Ascending aorta (tissue), 2 donors: ENCODE data around the gene CD207. TPM values are rescaled to one million over a fixed set of nuclear protein-coding genes. Genes with fewer than 3 reads are reported as not detected.
A peak's percentile ranks its signal among the peaks of the same experiment; 100 is the strongest.
"Not testable (repeated sequence)": the region's sequence is repeated elsewhere in the genome, so short reads cannot be mapped to it uniquely, and the experiment has no call there.

Experiments
- DNase-seq, 2 donors: peaks; one replicate each; pipeline ENCODE4 v3.0.0-alpha.2; 2019; ENCODE audit warnings: low spot score in 2 of 2
- H3K27ac ChIP-seq, 2 donors: fragments of 200-600 bp; sonication (generic); one replicate each; pipeline ENCODE4 v1.5.1; 2016 to 2017; ENCODE audit warnings: mild to moderate bottlenecking in 1 of 2
- H3K27me3 ChIP-seq: fragments of 200-600 bp; sonication (generic); one replicate; pipeline ENCODE4 v1.5.1; 2017
- H3K36me3 ChIP-seq, 2 donors: fragments of 200-600 bp; sonication (generic); one replicate each; pipeline ENCODE4 v1.5.1; 2016
- H3K4me1 ChIP-seq, 2 donors: fragments of 200-600 bp; sonication (generic); one replicate each; pipeline ENCODE4 v1.5.1; 2016 to 2017; ENCODE audit warnings: mild to moderate bottlenecking in 1 of 2
- H3K4me3 ChIP-seq, 2 donors: fragments of 200-600 bp; sonication (generic); one replicate each; pipeline ENCODE4 v1.5.1; 2016 to 2017; ENCODE audit warnings: mild to moderate bottlenecking in 1 of 2
- H3K9me3 ChIP-seq, 2 donors: fragments of 200-600 bp; sonication (generic); one replicate each; pipeline ENCODE4 v1.5.1; 2016
- intact Hi-C: fragments of 100-400 bp; cut with DNase I; formaldehyde crosslinking; loops from one replicate; pipeline ENCODE4 v1.15.1; 2023
- total RNA-seq: library from RNA; depleted of rRNA; stranded (reverse); fragments of >200 nt; gene quantifications from one replicate; pipeline ENCODE4 v1.1.0, GENCODE V29; 2016
- TF ChIP-seq, protein P1 (sequence below), 3 experiments: fragments of 200-600 bp in 2 of 3; fragments of 450-650 bp in 1 of 3; sonication (generic) in 2 of 3; IDR thresholded peaks; one replicate each; pipeline ENCODE4 v1.5.1; 2016 to 2019; ENCODE audit warnings: antibody characterized with exemption in 3 of 3, mild to moderate bottlenecking in 1 of 3, moderate library complexity in 1 of 3

CD207 gene
- not detected for total RNA-seq

DNA sequence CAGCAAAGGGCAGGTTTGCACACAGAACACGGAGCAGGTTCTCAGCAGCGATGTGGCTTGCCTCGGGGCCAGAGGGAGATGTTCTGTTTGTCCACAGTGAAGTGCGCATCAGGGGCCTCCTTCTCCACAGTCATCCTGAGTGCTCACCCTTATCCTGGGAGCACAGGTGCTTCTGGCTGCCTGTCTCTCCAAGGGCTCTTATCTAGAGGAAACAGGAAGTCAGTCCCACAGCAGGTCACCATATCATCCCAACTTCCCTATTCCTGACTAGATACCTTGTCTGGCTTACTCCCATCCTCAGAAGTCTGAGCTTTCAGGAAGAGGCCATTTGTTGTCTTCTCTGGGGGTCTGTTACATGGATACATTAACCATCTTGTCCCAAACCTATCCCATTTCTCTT lies at the start of gene CD207:
Gene CD207 (minus strand): TSS at position 174 of the 400 bp plus-strand sequence. CDS start 40 bp downstream, at position 134.
- Histone ChIP-seq H3K4me3 (no peak within 1 kb of the TSS), H3K9me3 (no peaks in the 10 kb centered on the region), H3K27me3 (no peaks in the 10 kb centered on the region), H3K4me1 (no peaks in the 10 kb centered on the region), H3K27ac (no peak within 1 kb of the TSS), H3K36me3 (no peaks in the 10 kb centered on the region)
- DNase-seq: no peak
- TF ChIP-seq, protein P1, sequence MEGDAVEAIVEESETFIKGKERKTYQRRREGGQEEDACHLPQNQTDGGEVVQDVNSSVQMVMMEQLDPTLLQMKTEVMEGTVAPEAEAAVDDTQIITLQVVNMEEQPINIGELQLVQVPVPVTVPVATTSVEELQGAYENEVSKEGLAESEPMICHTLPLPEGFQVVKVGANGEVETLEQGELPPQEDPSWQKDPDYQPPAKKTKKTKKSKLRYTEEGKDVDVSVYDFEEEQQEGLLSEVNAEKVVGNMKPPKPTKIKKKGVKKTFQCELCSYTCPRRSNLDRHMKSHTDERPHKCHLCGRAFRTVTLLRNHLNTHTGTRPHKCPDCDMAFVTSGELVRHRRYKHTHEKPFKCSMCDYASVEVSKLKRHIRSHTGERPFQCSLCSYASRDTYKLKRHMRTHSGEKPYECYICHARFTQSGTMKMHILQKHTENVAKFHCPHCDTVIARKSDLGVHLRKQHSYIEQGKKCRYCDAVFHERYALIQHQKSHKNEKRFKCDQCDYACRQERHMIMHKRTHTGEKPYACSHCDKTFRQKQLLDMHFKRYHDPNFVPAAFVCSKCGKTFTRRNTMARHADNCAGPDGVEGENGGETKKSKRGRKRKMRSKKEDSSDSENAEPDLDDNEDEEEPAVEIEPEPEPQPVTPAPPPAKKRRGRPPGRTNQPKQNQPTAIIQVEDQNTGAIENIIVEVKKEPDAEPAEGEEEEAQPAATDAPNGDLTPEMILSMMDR (IDR thresholded peaks at IDR 0.05): no peak
- intact Hi-C loops: no loop called here

DNA sequence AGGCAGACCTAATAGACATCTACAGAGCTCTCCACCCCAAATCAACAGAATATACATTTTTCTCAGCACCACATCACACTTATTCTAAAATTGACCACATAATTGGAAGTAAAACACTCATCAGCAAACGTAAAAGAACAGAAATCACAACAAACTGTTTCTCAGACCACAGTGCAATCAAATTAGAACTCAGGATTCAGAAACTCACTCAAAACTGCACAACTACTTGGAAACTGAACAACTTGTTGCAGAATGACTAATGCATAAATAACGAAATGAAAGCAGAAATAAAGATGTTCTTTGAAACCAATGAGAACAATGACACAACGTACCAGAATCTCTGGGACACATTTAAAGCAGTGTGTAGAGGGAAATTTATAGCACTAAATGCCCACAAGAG lies 42.9 kb upstream of the CD207 start:
- H3K36me3 ChIP-seq, H3K4me3 ChIP-seq, intact Hi-C loops, DNase-seq, H3K27ac ChIP-seq, H3K4me1 ChIP-seq, H3K27me3 ChIP-seq, H3K9me3 ChIP-seq: not testable (repeated sequence)

DNA sequence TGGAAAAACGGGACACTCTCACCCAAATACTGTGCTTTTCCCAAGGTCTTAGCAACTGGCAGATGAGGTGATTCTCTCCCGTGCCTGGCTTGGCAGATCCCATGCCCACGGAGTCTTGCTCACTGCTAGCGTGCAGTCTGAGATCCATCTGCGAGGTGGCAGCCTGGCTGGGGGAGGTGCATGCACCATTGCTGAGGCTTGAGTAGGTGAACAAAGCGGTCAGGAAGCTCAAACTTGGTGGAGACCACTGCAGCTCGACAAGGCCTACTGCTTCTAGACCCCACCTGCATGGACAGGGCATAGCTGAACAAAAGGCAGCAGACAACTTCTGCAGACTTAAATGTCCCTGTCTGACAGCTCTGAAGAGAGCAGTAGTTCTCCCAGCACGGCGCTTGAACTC lies 40.5 kb upstream of the CD207 start:
- intact Hi-C loops, H3K9me3 ChIP-seq, H3K27ac ChIP-seq, H3K4me1 ChIP-seq, DNase-seq, H3K36me3 ChIP-seq, H3K27me3 ChIP-seq, H3K4me3 ChIP-seq: not testable (repeated sequence)

DNA sequence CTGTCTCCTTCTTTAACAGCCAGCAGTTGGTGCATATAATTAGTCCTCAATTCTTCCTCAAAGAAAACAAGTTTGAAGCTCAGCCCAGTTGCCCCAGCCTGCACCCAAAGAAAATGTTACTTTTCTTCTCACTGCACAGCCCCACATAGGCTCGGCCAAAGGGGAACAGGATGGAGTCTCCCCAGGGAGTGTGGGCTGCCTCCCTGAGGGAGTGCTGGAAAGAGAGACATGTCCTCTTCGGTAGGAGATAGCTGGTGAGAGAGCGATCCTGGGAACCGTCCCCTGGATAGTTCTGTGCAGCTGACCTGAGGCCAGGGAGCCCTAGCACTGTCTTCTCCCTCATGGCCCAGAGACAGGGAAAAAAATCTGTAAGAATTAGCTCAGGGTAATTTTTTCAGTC lies 37.9 kb upstream of the CD207 start:
- Histone ChIP-seq H3K27ac (no peak overlapping the region), H3K9me3 (no peaks in the 10 kb centered on the region), H3K36me3 (no peaks in the 10 kb centered on the region), H3K27me3 (no peaks in the 10 kb centered on the region), H3K4me3 (no peak overlapping the region), H3K4me1 (peaks cover 0 to 2% of the 10 kb centered on the region in 2 donors)
- intact Hi-C loops: loop anchor here (5.0 kb wide), 1 partner anchor 129 kb away; no protein-coding TSS in a partner anchor
- TF ChIP-seq, protein P1 (IDR thresholded peaks at IDR 0.05): no peak
- no peak for DNase-seq

DNA sequence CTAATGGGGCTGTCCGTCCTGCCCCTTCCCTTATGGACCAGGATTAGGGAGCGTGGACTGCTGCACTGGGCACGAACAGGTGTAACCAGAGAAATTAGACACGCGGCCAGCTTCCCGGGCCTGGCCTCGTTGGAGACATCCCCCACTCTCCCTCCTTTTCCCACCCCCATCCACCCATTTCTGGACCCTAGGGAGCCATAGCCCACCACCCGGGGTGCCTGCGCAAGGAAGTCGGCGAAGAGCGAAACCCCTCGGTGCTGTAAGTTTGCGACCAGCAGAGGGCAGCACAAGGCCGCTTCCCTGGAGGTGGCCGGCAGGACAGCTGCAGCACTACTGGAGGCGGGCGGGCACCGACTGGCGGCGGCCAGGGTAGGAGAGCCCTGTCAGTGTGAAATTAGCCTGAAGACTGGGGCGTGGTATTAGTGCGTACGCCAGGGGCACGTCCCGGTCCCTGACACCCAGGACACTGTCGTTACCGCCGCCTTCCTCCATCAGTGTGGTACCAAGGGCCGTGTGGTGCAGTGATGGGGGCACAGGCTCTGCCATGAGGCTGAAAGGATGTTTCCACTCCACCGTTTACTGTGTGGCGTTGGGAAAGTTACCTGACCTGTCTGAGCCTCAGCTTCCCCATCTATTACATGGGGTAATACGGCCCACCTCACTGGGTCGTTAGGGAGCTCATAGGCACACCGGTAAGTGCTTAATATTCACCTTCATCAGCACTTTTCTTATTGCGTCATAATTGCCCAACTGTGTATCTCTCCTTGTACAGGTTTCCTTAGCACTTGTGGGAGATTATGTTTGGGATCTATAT lies 36.0 kb upstream of the CD207 start:
- Histone ChIP-seq H3K4me3 (peak overlapping the region; percentile 3 to 42), H3K27me3 (no peaks in the 10 kb centered on the region)

DNA sequence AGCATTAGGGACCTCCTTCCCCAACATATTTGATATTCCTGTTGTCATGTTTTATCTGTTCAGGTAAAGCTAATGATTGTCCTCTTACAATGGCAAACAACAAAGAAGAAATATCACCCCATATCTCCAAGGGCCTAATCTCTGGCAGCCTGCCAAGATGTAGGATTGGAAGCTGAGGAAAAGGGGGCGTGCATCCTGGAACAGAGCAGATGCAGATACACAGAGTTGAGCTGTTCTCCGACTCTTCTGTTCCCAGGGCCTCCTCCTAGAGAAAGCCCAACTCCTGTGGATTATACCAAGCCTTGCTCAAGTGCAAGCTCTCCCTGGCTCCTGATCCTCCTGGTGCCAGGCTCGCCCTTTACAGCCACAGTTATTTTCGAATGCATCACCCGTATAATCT lies 35.2 kb upstream of the CD207 start:
- Histone ChIP-seq H3K27me3 (no peaks in the 10 kb centered on the region), H3K4me1 (peaks cover 0 to 2% of the 10 kb centered on the region in 2 donors), H3K36me3 (no peaks in the 10 kb centered on the region), H3K9me3 (no peaks in the 10 kb centered on the region), H3K4me3 (no peak overlapping the region), H3K27ac (no peak overlapping the region)
- TF ChIP-seq, protein P1 (IDR thresholded peaks at IDR 0.05): no peak
- DNase-seq: no peak
- intact Hi-C loops: loop anchor here (1.0 to 5.0 kb wide), 2 partner anchors 78 to 132 kb away; no protein-coding TSS in a partner anchor

More for the DNA sequence above, 36.0 kb upstream of the CD207 start:
- DNase-seq: peak in 1 of 2 donors; percentile 88
- intact Hi-C loops: loop anchor here (1.0 to 5.0 kb wide), 2 partner anchors 77 to 131 kb away; no protein-coding TSS in a partner anchor
- TF ChIP-seq, protein P1 (IDR thresholded peaks at IDR 0.05): peak; percentile 71 to 90 (median 85)
- Histone ChIP-seq H3K9me3 (no peaks in the 10 kb centered on the region), H3K36me3 (no peaks in the 10 kb centered on the region), H3K4me1 (peaks cover 0 to 2% of the 10 kb centered on the region in 2 donors), H3K27ac (no peak overlapping the region)
